NCI-H2107 treated with DMSO at 0.1 percent for 48 hours (cell line): Measurements from ENCODE around the gene TRIP12.
A peak's percentile ranks its signal among the peaks of the same experiment; 100 is the strongest.
"Not testable (repeated sequence)": the region's sequence is repeated elsewhere in the genome, so short reads cannot be mapped to it uniquely, and the experiment has no call there.

Experiments
- DNase-seq: peaks from one replicate; lab custom pipeline; 2025; ENCODE audit not compliant: unreplicated experiment; lab: John Stamatoyannopoulos, UW

The TRIP12 gene

GRCh38 chr2:229835596-229836283, 86.1 kb downstream of the TRIP12 start:
- DNase-seq: no peak

- DNase-seq: not testable (repeated sequence)
Measured at GRCh38 chr2:229834368-229834767, 87.4 kb downstream of the TRIP12 start.

- DNase-seq: no peak
Measured at GRCh38 chr2:229832510-229832898, 89.3 kb downstream of the TRIP12 start.

GRCh38 chr2:229831805-229832509, 89.9 kb downstream of the TRIP12 start:
- no peak for DNase-seq

GRCh38 chr2:229825476-229825875, 96.3 kb downstream of the TRIP12 start:
- no peak for DNase-seq

- DNase-seq: no peak
Measured at GRCh38 chr2:229821316-229821715, 100.5 kb downstream of the TRIP12 start.

- no peak for DNase-seq
Measured at GRCh38 chr2:229818230-229818629, 103.6 kb downstream of the TRIP12 start.

- no peak for DNase-seq
Measured at GRCh38 chr2:229815858-229816257, 106.0 kb downstream of the TRIP12 start.

- DNase-seq: no peak
Measured at GRCh38 chr2:229815342-229815741, 106.5 kb downstream of the TRIP12 start.

- no peak for DNase-seq
Measured at GRCh38 chr2:229810786-229811185, 111.0 kb downstream of the TRIP12 start.

- DNase-seq: no peak
Measured at GRCh38 chr2:229805559-229805958, 116.2 kb downstream of the TRIP12 start.

GRCh38 chr2:229802785-229803184, 119.0 kb downstream of the TRIP12 start:
- no peak for DNase-seq

GRCh38 chr2:229800997-229801754, 120.6 kb downstream of the TRIP12 start:
- DNase-seq: peak; percentile 42

GRCh38 chr2:229798446-229799155, 123.2 kb downstream of the TRIP12 start:
- no peak for DNase-seq

- no peak for DNase-seq
Measured at GRCh38 chr2:229795058-229795457, 126.8 kb downstream of the TRIP12 start.

- no peak for DNase-seq
Measured at GRCh38 chr2:229794636-229795035, 127.2 kb downstream of the TRIP12 start.

- not testable (repeated sequence) for DNase-seq
Measured at GRCh38 chr2:229786289-229786688, 135.5 kb downstream of the TRIP12 start.

- no peak for DNase-seq
Measured at GRCh38 chr2:229784791-229785190, 137.0 kb downstream of the TRIP12 start.

- no peak for DNase-seq
Measured at GRCh38 chr2:229783108-229783721, 138.6 kb downstream of the TRIP12 start.

- peak; percentile 37 for DNase-seq
Measured at GRCh38 chr2:229780856-229781773, 140.7 kb downstream of the TRIP12 start.
